GM23338 (cell line): ENCODE results near the gene MATR3. TPM values are rescaled to one million over a fixed set of nuclear protein-coding genes. Genes with fewer than 3 reads are reported as not detected.

ENCODE experiments used
- ATAC-seq: fragments of 200-7000 bp; cut with Tn5 transposase; 3 replicates; pipeline ENCODE4 v1.9.1; 2020
- DNase-seq: peaks from one replicate; pipeline ENCODE4 v3.0.0-alpha.2; 2015; ENCODE audit warnings: low spot score
- H2AFZ ChIP-seq: fragments of 200-600 bp; sonication (generic); 2 replicates; pipeline ENCODE4 v1.8.0; 2016; ENCODE audit warnings: antibody characterized with exemption, mild to moderate bottlenecking, moderate library complexity
- H3F3A ChIP-seq: fragments of 200-600 bp; sonication (generic); replicated peaks from 2 replicates; pipeline ENCODE4 v1.8.0; 2017; ENCODE audit warnings: antibody characterized with exemption, mixed run types, low read depth
- H3K27ac ChIP-seq: fragments of 200-600 bp; sonication (generic); 2 replicates; pipeline ENCODE4 v1.6.1; 2016; ENCODE audit warnings: low read depth
- H3K27me3 ChIP-seq: fragments of 200-600 bp; sonication (generic); 2 replicates; pipeline ENCODE4 v1.8.0; 2016; ENCODE audit warnings: mild to moderate bottlenecking, mixed run types, moderate library complexity; ENCODE audit not compliant: insufficient read depth
- H3K36me3 ChIP-seq: fragments of 200-600 bp; sonication (generic); 2 replicates; pipeline ENCODE4 v1.8.0; 2016; ENCODE audit warnings: mild to moderate bottlenecking; ENCODE audit not compliant: insufficient read depth
- H3K4me1 ChIP-seq: fragments of 200-600 bp; sonication (generic); 2 replicates; pipeline ENCODE4 v1.8.0; 2016; ENCODE audit warnings: mild to moderate bottlenecking, moderate library complexity; ENCODE audit not compliant: insufficient read depth
- H3K4me2 ChIP-seq: fragments of 200-600 bp; sonication (generic); 2 replicates; pipeline ENCODE4 v1.7.1; 2017; ENCODE audit warnings: mixed run types
- H3K4me3 ChIP-seq: fragments of 200-600 bp; sonication (generic); 2 replicates; pipeline ENCODE4 v1.6.1; 2016; ENCODE audit warnings: mixed run types
- H3K79me2 ChIP-seq: fragments of 200-600 bp; sonication (generic); replicated peaks from 2 replicates; pipeline ENCODE4 v1.8.0; 2017; ENCODE audit warnings: mild to moderate bottlenecking; ENCODE audit not compliant: insufficient read depth
- H3K9me2 ChIP-seq: fragments of 200-600 bp; sonication (generic); 2 replicates; pipeline ENCODE4 v1.8.0; 2017; ENCODE audit not compliant: insufficient read depth
- H4K20me1 ChIP-seq: fragments of 200-600 bp; sonication (generic); replicated peaks from 2 replicates; pipeline ENCODE4 v1.8.0; 2017; ENCODE audit warnings: mild to moderate bottlenecking; ENCODE audit not compliant: insufficient read depth
- H3K27ac Mint-ChIP-seq: 2 replicates; pipeline ENCODE4 v1.8.0; 2020; ENCODE audit warnings: inconsistent platforms, mild to moderate bottlenecking, moderate library complexity, mixed read lengths
- H3K27me3 Mint-ChIP-seq: 3 replicates; pipeline ENCODE4 v1.8.0; 2022; ENCODE audit warnings: low read depth, mild to moderate bottlenecking, moderate library complexity, mixed read lengths, inconsistent platforms; ENCODE audit not compliant: insufficient read depth, poor library complexity
- H3K36me3 Mint-ChIP-seq: 3 replicates; pipeline ENCODE4 v1.8.0; 2021; ENCODE audit warnings: low read depth, mild to moderate bottlenecking, inconsistent platforms, moderate library complexity, mixed read lengths
- H3K4me1 Mint-ChIP-seq: 3 replicates; pipeline ENCODE4 v1.8.0; 2020; ENCODE audit warnings: mild to moderate bottlenecking, inconsistent platforms, mixed read lengths
- H3K4me3 Mint-ChIP-seq: 3 replicates; pipeline ENCODE4 v1.8.0; 2021; ENCODE audit warnings: moderate library complexity, mild to moderate bottlenecking, inconsistent platforms, mixed read lengths
- H3K9me3 Mint-ChIP-seq: 3 replicates; pipeline ENCODE4 v1.8.0; 2020; ENCODE audit warnings: moderate library complexity, mild to moderate bottlenecking, inconsistent platforms, mixed read lengths
- CREB1 ChIP-seq: fragments of 250-450 bp; sonication (Bioruptor Pico); IDR thresholded peaks from 2 replicates; pipeline ENCODE4 v1.5.0; 2020; ENCODE audit warnings: low read depth, mild to moderate bottlenecking, moderate library complexity
- CTCF ChIP-seq, 2 experiments: fragments of 200-600 bp in 1 of 2; sonication (generic) in 1 of 2; conservative IDR thresholded peaks; 2 replicates each; pipeline versions ENCODE4 v1.5.1 to v1.6.1; 2016 to 2017; ENCODE audit warnings: antibody characterized with exemption in 2 of 2, low read depth in 2 of 2, mild to moderate bottlenecking in 2 of 2, moderate library complexity in 1 of 2
- JUNB ChIP-seq: IDR thresholded peaks from one replicate; pipeline ENCODE4 v1.6.1; 2016; ENCODE audit warnings: antibody characterized with exemption; ENCODE audit not compliant: unreplicated experiment
- NANOG ChIP-seq: IDR thresholded peaks from 2 replicates; pipeline ENCODE4 v1.6.1; 2016; ENCODE audit warnings: antibody characterized with exemption, borderline replicate concordance
- POLR2AphosphoS5 ChIP-seq: IDR thresholded peaks from 2 replicates; pipeline ENCODE4 v1.6.1; 2016; ENCODE audit warnings: antibody characterized with exemption, low read depth
- REST ChIP-seq: IDR thresholded peaks from one replicate; pipeline ENCODE4 v1.6.1; 2018; ENCODE audit warnings: antibody characterized with exemption; ENCODE audit not compliant: unreplicated experiment
- STAT1 ChIP-seq: IDR thresholded peaks from one replicate; pipeline ENCODE4 v1.6.1; 2016; ENCODE audit warnings: antibody characterized with exemption; ENCODE audit not compliant: unreplicated experiment
- polyA plus RNA-seq: library from polyadenylated mRNA; unstranded; fragments of >200 nt; fragmentation: Nextera tagmentation; extraction: Ambion mirVana; gene quantifications from 2 replicates; pipeline ENCODE4 v1.2.1, GENCODE V29; 2016
- total RNA-seq: library from RNA; depleted of rRNA; stranded (reverse); fragments of >200 nt; shearing (Covaris generic); gene quantifications from 2 replicates; pipeline ENCODE4 v1.2.3, GENCODE V29; 2014
- TF ChIP-seq, protein P1 (sequence below): fragments of 250-450 bp; sonication (Bioruptor Pico); IDR thresholded peaks from 2 replicates; pipeline ENCODE4 v1.5.0; 2020; ENCODE audit warnings: mild to moderate bottlenecking, moderate library complexity

MATR3 gene
- total and polyA plus RNA-seq, 2 experiments from 2014 or later, result 278 to 506 TPM

DNA sequence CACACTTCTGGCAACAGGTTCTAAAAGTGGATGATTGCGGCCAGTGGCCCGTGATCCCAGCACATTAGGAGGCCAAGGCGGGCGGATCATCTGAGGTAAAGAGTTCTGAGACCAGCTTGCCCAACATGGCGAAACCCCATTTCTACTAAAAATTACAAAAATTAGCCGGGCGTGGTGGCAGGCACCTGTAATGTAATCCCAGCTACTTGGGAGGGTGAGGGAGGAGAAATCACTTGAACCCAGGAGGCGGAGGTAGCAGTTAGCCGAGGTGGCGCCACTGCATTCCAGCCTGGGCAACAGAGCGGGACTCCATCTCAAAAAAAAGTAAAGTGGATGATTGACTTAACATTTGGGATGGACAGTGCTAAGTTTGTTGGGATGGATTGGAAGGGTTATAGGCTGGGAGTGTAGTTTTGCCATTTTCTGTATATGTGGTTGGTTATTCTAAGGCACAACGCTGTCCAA is 3.4 kb downstream of the MATR3 start (continued):
- no peak for TF ChIP-seq REST

DNA sequence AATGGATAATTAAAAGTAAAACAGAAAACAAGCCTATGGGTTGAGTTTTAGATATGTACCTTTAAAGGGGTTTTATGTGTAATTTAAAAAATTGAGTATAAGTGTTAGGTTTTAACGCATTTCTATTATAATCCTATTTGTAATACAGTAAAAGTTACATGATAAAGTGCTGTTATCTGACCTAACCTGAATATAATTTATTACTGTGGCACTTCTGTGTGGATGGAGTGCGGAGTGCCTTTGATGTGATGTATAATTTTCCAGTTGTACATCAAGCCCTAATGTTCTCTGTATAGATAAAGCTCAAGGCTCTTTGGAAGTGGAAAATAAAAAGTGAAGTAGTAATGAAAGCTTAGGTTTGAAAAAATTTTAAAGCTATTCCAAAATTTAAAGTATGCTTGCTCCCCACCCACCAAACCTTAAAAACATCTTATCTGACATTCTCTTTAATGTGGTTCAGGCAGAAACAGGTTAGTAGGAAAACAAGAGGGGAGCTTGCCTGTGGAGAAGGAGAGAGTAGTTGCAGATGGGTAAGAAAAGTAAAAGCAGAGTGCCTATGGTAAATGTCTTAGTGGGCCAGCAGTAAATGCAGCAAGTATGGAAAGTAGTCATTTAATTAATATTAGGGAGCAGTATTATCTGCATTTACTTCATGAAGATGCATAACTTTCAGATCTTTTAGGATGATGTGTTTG is 4.0 kb downstream of the MATR3 start:
- H3K27me3 ChIP-seq, result no peaks in the 10 kb centered on the region
- DNase-seq (no peak), ATAC-seq (no peak)
- no peak overlapping the region for H3K27ac ChIP-seq
- peaks cover 88% of the 10 kb centered on the region for H3K79me2 ChIP-seq
- peak overlapping the region; percentile 88 for H3K4me3 ChIP-seq
- peaks cover 30% of the 10 kb centered on the region for H3K27me3 Mint-ChIP-seq
- no peak overlapping the region for H2AFZ ChIP-seq
- peaks cover 46% of the 10 kb centered on the region for H3K4me1 ChIP-seq
- H4K20me1 ChIP-seq, result peaks cover 71% of the 10 kb centered on the region
- no peaks in the 10 kb centered on the region for H3K9me2 ChIP-seq
- peak overlapping the region; percentile 100 for H3K4me3 Mint-ChIP-seq
- H3K36me3 ChIP-seq, result no peaks in the 10 kb centered on the region
- peaks cover 57% of the 10 kb centered on the region for H3K4me1 Mint-ChIP-seq
- H3K4me2 ChIP-seq, result peak overlapping the region; percentile 83
- 0 out of 3 replicates have a peak, but pooled peaks cover 6% of the 10 kb centered on the region for H3K9me3 Mint-ChIP-seq
- peaks cover 30% of the 10 kb centered on the region for H3K36me3 Mint-ChIP-seq
- H3K27ac Mint-ChIP-seq, result no peak overlapping the region
- H3F3A ChIP-seq, result 0 out of 2 replicates have a peak, but pooled peaks cover 2% of the 10 kb centered on the region
- TF ChIP-seq CREB1 (CRISPR knock-in tag) (no peak), JUNB (no peak), POLR2AphosphoS5 (no peak), CTCF (conservative IDR thresholded peaks at IDR 0.05; ENCODE audit: low read depth in 2 of 2) (no peak), REST (no peak), NANOG (no peak), STAT1 (no peak)
- TF ChIP-seq, protein P1, sequence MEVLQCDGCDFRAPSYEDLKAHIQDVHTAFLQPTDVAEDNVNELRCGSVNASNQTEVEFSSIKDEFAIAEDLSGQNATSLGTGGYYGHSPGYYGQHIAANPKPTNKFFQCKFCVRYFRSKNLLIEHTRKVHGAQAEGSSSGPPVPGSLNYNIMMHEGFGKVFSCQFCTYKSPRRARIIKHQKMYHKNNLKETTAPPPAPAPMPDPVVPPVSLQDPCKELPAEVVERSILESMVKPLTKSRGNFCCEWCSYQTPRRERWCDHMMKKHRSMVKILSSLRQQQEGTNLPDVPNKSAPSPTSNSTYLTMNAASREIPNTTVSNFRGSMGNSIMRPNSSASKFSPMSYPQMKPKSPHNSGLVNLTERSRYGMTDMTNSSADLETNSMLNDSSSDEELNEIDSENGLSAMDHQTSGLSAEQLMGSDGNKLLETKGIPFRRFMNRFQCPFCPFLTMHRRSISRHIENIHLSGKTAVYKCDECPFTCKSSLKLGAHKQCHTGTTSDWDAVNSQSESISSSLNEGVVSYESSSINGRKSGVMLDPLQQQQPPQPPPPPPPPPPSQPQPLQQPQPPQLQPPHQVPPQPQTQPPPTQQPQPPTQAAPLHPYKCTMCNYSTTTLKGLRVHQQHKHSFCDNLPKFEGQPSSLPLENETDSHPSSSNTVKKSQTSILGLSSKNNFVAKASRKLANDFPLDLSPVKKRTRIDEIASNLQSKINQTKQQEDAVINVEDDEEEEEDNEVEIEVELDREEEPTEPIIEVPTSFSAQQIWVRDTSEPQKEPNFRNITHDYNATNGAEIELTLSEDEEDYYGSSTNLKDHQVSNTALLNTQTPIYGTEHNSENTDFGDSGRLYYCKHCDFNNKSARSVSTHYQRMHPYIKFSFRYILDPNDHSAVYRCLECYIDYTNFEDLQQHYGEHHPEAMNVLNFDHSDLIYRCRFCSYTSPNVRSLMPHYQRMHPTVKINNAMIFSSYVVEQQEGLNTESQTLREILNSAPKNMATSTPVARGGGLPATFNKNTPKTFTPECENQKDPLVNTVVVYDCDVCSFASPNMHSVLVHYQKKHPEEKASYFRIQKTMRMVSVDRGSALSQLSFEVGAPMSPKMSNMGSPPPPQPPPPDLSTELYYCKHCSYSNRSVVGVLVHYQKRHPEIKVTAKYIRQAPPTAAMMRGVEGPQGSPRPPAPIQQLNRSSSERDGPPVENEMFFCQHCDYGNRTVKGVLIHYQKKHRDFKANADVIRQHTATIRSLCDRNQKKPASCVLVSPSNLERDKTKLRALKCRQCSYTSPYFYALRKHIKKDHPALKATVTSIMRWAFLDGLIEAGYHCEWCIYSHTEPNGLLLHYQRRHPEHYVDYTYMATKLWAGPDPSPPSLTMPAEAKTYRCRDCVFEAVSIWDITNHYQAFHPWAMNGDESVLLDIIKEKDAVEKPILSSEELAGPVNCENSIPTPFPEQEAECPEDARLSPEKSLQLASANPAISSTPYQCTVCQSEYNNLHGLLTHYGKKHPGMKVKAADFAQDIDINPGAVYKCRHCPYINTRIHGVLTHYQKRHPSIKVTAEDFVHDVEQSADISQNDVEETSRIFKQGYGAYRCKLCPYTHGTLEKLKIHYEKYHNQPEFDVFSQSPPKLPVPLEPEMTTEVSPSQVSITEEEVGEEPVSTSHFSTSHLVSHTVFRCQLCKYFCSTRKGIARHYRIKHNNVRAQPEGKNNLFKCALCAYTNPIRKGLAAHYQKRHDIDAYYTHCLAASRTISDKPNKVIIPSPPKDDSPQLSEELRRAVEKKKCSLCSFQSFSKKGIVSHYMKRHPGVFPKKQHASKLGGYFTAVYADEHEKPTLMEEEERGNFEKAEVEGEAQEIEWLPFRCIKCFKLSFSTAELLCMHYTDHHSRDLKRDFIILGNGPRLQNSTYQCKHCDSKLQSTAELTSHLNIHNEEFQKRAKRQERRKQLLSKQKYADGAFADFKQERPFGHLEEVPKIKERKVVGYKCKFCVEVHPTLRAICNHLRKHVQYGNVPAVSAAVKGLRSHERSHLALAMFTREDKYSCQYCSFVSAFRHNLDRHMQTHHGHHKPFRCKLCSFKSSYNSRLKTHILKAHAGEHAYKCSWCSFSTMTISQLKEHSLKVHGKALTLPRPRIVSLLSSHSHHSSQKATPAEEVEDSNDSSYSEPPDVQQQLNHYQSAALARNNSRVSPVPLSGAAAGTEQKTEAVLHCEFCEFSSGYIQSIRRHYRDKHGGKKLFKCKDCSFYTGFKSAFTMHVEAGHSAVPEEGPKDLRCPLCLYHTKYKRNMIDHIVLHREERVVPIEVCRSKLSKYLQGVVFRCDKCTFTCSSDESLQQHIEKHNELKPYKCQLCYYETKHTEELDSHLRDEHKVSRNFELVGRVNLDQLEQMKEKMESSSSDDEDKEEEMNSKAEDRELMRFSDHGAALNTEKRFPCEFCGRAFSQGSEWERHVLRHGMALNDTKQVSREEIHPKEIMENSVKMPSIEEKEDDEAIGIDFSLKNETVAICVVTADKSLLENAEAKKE (CRISPR knock-in tag), result no peak
